Measurements from ENCODE around the gene ZDHHC16.

ZDHHC16 gene

GRCh38 chr10:97425964-97426775 lies 19.8 kb upstream of the ZDHHC16 start, which contains the start of gene PGAM1:
Gene PGAM1, plus strand, starts transcription at chr10:97426191. Its CDS starts 117 bp downstream, at chr10:97426308.
- FAIRE-seq (no peak), DNase-seq (ENCODE audit: insufficient read length, low spot score) (peak; percentile 99)
- peak; percentile 55 for TF ChIP-seq POLR2A (IDR thresholded peaks at IDR 0.05; ENCODE audit: low read depth, low read length)

- FAIRE-seq (no peak), DNase-seq (ENCODE audit: insufficient read length, low spot score) (no peak)
- TF ChIP-seq POLR2A (IDR thresholded peaks at IDR 0.05; ENCODE audit: low read depth, low read length), result no peak
Observed at GRCh38 chr10:97426776-97427570, 19.0 kb upstream of the ZDHHC16 start.

- DNase-seq (ENCODE audit: insufficient read length, low spot score), result no peak
Observed at GRCh38 chr10:97427571-97428179, 18.3 kb upstream of the ZDHHC16 start.

GRCh38 chr10:97428572-97428981 lies 17.4 kb upstream of the ZDHHC16 start:
- FAIRE-seq, result no peak
- no peak for TF ChIP-seq POLR2A (IDR thresholded peaks at IDR 0.05; ENCODE audit: low read depth, low read length)

More at GRCh38 chr10:97427571-97428179, 18.3 kb upstream of the ZDHHC16 start:
- FAIRE-seq, result no peak
- no peak for TF ChIP-seq POLR2A (IDR thresholded peaks at IDR 0.05; ENCODE audit: low read depth, low read length)

GRCh38 chr10:97434055-97434454 lies 11.9 kb upstream of the ZDHHC16 start:
- FAIRE-seq, result no peak
- TF ChIP-seq POLR2A (IDR thresholded peaks at IDR 0.05; ENCODE audit: low read depth, low read length), result no peak
- no peak for DNase-seq (ENCODE audit: insufficient read length, low spot score)

More at GRCh38 chr10:97428572-97428981, 17.4 kb upstream of the ZDHHC16 start:
- no peak for DNase-seq (ENCODE audit: insufficient read length, low spot score)

GRCh38 chr10:97434557-97434956 lies 11.4 kb upstream of the ZDHHC16 start:
- DNase-seq (ENCODE audit: insufficient read length, low spot score) (no peak), FAIRE-seq (no peak)
- TF ChIP-seq POLR2A (IDR thresholded peaks at IDR 0.05; ENCODE audit: low read depth, low read length), result no peak

- DNase-seq (ENCODE audit: insufficient read length, low spot score) (no peak), FAIRE-seq (no peak)
- TF ChIP-seq POLR2A (IDR thresholded peaks at IDR 0.05; ENCODE audit: low read depth, low read length), result no peak
Observed at GRCh38 chr10:97435211-97435610, 10.8 kb upstream of the ZDHHC16 start.

GRCh38 chr10:97442277-97442676 lies 3.7 kb upstream of the ZDHHC16 start:
- no peak for TF ChIP-seq POLR2A (IDR thresholded peaks at IDR 0.05; ENCODE audit: low read depth, low read length)
- no peak for DNase-seq (ENCODE audit: insufficient read length, low spot score)
- no peak for FAIRE-seq

GRCh38 chr10:97444212-97444611 lies 1.8 kb upstream of the ZDHHC16 start:
- no peak for FAIRE-seq
- no peak for TF ChIP-seq POLR2A (IDR thresholded peaks at IDR 0.05; ENCODE audit: low read depth, low read length)

GRCh38 chr10:97445357-97445721 lies 636 bp upstream of the ZDHHC16 start:
- DNase-seq (ENCODE audit: insufficient read length, low spot score) (no peak), FAIRE-seq (no peak)
- TF ChIP-seq POLR2A (IDR thresholded peaks at IDR 0.05; ENCODE audit: low read depth, low read length), result no peak

More at GRCh38 chr10:97444212-97444611, 1.8 kb upstream of the ZDHHC16 start:
- DNase-seq (ENCODE audit: insufficient read length, low spot score), result no peak

- FAIRE-seq (no peak), DNase-seq (ENCODE audit: insufficient read length, low spot score) (no peak)
- no peak for TF ChIP-seq POLR2A (IDR thresholded peaks at IDR 0.05; ENCODE audit: low read depth, low read length)
Observed at GRCh38 chr10:97450828-97451227, 4.9 kb downstream of the ZDHHC16 start.

GRCh38 chr10:97451605-97452004 lies 5.6 kb downstream of the ZDHHC16 start:
- DNase-seq (ENCODE audit: insufficient read length, low spot score) (no peak), FAIRE-seq (no peak)
- TF ChIP-seq POLR2A (IDR thresholded peaks at IDR 0.05; ENCODE audit: low read depth, low read length), result no peak

- DNase-seq (ENCODE audit: insufficient read length, low spot score) (no peak), FAIRE-seq (no peak)
- no peak for TF ChIP-seq POLR2A (IDR thresholded peaks at IDR 0.05; ENCODE audit: low read depth, low read length)
Observed at GRCh38 chr10:97452352-97452751, 6.4 kb downstream of the ZDHHC16 start.
